Measurements from ENCODE around the gene CC2D2B.
"Not testable (repeated sequence)": the region's sequence is repeated elsewhere in the genome, so short reads cannot be mapped to it uniquely, and the experiment has no call there.

The CC2D2B gene

DNA sequence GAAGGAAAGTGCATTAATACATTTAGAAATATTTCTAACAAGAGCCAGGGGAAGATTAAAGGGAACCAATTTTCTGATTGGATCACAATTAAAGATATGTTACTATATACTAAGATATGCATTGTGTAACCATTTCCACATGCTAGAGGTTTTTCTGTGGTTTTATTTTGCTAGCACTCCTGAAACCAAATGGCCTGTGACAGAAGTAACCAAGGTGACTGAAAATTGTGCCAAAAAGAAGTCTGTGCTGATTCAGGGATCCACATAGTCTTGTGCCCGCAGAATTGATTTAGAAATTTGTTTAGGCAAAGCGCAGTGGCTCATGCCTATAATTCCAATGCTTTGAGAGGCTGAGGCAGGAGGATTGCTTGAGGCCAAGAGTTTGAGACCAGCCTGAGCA is 1.8 kb downstream of the CC2D2B start:
- DNase-seq: no peak

DNA sequence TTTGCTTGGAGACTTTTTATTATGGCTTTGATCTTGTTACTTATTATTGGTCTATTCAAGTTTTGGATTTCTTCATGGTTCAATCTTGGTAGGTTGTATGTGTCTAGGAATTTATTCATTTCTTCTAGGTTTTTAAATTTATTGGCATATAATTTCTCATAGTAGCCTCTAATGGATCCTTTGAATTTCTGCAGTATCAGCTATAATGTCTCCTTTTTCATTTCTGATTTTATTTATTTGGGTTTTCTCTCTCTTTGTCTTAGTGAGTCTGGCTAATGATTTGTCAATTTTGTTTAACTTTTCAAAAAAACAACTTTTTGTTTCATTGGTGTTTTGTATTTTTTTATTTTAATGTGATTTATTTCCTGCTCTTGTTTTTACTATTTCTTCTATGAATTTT is 8.3 kb downstream of the CC2D2B start:
- DNase-seq: not testable (repeated sequence)

- no peak for DNase-seq
These were observed 13.1 kb downstream of the CC2D2B start for GRCh38 chr10:95920798-95921426.

DNA sequence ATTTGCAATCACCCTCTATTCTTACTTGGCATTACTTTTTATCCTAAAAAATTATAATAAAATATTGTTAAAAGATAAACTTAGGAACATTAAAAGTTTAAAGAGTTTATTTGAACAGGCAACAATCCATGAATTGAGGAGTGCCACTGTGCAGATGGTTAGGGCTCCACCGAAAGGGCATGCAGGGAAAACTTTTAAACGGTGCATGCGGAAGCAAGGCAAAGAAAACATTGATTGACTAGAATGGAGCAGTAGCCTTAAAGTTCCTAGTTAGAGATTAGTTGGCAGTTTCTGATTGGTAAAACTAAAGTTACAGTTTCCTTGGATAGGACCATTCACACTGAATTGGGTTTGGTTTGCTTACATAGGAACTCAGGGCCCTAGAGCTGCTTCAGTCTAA is 17.3 kb downstream of the CC2D2B start:
- DNase-seq: no peak

GRCh38 chr10:95935429-95935828 is 27.7 kb downstream of the CC2D2B start:
- no peak for DNase-seq

DNA sequence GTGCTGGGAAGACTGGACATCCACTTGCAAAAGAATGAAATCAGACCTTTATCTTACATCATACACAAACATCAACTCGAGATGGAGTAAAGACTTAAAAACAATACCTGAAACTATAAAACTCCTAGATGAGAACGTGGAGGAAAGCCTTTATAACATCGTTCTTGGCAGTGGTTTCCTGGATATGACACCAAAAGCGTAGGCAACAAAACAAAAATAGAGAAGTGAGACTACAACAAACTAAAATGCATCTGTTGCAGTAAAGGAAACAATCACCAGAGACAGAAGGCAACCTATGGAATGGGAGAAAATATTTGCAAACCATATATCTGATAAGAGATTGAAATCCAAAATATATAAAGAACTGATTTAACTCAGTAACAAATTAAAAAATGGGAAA is 33.3 kb downstream of the CC2D2B start:
- no peak for DNase-seq

DNA sequence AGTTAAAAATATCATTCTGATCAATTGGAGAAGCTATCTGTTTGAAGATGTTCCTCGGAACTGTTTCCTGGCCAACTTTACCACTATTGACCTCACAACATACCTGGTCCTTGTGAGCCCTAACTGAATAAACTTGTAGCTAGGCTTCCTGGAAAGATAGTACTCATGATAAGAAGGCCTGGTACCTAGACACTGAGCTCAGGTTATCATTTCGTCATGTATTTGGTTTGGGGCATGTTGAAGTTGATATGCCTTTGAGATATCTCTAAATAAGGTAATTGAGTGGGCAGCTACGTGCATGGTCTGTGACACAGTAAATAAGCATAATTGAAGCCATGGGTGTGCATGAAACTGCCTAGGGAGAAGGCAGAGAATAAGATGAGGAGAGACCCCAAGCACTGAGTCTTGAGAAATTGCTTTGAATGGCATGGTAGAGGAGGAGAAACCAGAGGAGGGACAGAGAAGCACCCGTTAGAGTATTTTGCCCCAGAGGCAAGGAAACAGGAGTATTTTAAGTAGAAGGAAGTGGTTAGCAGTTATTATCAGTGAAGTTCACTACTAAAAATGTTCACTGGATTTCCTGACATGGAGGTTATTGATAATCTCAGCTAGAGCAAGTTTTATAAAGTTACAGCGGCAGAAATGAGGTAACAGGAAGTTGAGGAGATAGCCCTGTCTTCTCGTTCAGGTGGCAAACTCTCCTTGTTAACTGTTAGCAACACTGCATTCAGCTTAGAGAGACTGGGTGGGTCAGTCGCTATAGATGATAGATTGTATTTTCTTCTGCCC is 55.6 kb downstream of the CC2D2B start:
- no peak for DNase-seq

- DNase-seq: no peak
These were observed 56.2 kb downstream of the CC2D2B start for GRCh38 chr10:95963991-95964389.

DNA sequence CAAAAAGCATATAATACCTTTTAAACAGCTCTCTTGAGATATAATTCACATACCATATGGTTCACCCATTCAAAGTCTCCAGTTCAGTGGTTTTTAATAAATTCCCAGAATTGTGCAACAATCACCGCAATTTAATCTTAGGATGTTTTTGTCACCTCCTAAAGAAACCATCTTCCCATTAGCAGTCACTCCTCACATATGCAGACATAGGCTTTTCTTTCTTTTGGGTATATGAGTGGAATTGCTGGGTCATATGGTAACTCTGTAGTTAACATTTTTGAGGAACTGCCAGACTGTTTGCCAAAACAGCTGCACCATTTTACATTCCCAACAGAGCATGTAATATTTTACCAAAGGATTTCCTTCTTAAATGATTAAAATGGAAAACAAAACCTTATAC is 57.0 kb downstream of the CC2D2B start:
- no peak for DNase-seq

DNA sequence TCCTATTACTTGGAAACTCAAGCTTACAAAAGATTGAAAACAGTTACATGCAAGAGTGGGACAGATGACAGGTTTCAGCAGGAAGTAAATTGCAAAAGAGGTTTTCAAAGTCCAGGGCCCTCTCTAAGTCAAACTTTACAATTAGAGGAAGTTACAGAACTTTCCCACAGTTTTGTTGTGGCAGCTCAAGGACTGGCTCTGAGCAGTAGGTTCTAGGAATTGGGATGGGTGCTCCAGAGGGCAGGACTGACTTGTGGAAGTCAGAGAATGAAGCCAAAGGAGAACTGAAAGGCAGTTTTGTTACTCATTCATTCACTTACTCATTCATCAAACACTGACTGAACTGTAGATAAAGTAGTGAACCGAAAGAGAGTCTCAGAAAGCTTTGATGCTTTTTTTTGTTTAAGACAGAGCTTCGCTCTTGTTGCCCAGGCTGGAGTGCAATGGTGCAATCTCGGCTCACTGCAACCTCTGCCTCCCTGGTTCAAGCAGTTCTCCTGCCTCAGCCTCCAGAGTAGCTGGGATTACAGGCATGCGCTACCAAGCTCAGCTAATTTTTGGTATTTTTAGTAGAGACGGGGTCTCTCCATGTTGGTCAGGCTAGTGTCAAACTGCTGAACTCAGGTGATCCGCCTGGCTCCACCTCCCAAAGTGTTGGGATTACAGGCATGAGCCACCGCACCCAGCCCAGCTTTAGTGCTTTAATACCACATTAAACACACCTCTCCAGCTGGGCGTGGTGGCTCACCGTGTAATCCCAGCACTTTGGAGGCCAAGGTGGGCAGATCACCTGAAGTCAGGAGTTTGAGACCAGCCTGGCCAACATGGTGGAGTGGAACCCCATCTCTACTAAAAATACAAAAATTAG is 68.8 kb downstream of the CC2D2B start:
- DNase-seq: no peak

- DNase-seq: no peak
These were observed 74.4 kb downstream of the CC2D2B start for GRCh38 chr10:95982200-95982599.

DNA sequence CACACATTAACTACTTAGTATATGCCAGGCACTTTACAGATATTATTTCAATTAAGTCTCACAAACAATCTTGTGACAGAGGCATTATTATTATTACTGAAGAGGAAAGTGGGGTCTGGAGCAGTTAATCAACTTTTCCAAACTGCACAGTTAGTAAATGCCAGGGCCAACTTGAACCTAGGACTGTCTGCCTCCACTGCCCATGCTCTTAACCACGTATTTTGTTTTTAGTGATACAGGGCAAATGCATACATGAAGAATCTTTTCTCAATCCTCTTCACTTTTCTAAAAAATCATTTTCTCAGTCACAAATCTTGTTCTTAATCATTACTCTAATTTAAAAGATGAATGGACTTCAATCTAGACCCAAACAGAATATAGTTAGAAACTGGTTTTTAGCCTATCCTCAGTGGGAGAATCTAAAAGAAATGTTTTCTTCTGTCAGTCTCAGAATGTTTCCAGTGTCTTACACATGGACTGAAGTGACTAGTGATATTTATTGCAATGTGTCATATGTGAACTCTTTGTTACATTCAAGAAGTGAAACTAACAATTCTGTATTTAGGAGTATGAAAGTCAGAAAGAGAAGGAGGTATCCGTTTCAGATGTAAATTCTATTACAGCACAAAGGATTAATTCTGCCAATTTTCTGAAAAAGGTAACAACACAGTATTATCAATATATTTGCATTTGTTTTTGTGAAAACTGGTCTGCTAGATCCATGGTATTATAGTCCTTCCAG is 80.1 kb downstream of the CC2D2B start:
- DNase-seq: no peak

DNA sequence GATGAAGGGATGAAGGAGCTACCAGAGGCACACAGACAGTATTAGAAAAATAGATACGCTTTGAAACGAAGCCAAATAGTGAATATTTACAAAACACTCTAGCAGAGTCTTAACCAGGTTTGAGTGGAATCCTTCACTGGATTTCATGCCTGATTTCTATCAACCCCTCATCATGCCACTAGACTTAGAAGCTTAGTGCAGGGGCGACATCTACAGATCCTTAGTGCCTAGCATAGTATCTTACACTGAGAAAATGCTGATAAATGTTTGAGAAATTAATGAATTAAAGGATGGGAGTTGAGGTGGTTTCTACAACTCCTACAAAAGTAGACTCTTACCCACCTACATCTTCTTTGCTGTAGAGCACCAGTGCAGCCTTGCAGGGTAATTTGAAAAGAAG is 80.9 kb downstream of the CC2D2B start:
- no peak for DNase-seq

DNA sequence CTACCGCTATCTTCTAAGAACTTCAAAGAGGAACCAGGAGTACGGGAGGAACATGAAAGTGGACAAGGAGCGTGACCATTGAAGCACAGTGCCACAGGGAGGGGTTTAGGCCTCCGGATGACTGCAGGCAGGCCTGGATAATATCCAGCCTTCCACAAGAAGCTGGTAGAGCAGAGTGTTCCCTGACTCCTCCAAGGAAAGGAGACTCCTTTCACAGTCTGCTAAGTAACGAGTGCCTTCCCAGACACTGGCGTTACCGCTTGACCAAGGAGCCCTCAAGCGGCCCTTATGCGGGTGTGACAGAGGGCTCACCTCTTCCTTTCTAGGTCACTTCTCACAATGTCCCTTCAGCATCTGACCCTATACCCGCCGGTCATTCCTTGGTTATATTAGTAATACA is 86.6 kb downstream of the CC2D2B start:
- DNase-seq: not testable (repeated sequence)

- no peak for DNase-seq
These were observed 90.5 kb downstream of the CC2D2B start for GRCh38 chr10:95998255-95998784.

- no peak for DNase-seq
These were observed 106.2 kb downstream of the CC2D2B start for GRCh38 chr10:96013956-96014355.

DNA sequence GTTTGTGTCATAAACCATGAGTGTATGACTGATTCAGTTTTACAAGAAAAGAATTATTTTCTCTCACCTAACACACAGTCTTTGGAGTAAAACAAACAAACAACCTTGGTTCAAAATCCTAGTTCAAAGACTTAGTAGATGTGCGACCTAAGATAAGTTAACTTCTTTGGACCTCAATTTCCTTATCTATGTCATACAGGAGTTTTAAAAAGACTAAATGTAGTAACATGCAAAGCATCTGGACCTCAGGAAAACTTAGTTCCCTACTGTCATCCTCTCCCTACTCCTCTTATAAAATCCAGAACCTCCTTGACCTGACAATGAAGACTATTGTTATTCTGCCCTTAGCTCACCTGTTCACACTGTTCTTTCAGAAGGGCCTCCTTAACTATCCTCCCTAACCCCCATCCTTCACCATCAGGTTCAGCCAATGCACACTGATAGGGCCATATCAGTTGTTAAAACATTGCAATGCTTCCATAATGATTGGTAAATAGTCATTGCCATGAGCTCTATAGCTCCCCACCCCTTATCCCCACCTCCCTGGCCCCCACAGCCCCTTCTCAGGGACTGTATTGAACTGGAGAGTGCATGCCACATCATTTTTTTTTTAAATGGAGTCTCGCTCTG is 106.8 kb downstream of the CC2D2B start:
- no peak for DNase-seq

DNA sequence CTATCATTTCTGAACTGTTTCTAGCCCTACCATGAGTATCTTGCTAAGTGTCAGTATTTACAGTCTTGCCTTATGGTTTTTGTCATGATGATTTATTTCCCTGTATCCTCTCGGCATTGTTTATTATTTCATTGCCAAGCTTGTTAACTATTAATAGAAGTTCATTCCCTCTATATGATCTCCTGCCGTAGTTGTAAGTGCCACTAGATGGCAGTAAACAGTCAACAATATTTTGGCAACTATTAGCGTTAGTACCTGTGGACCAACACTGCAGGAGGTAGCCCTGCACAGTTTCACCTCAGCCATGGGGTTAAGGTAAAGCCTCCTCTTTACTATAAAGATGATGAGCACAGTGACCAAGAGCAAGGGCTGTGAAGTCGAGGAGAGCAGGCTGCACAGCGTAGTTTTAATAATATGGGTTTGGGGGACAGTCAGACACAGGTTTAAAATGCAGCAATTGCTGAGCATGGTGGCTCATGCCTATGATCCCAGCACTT is 109.5 kb downstream of the CC2D2B start:
- peak; percentile 19 for DNase-seq

- DNase-seq: no peak
These were observed 113.6 kb downstream of the CC2D2B start for GRCh38 chr10:96021332-96021731.

DNA sequence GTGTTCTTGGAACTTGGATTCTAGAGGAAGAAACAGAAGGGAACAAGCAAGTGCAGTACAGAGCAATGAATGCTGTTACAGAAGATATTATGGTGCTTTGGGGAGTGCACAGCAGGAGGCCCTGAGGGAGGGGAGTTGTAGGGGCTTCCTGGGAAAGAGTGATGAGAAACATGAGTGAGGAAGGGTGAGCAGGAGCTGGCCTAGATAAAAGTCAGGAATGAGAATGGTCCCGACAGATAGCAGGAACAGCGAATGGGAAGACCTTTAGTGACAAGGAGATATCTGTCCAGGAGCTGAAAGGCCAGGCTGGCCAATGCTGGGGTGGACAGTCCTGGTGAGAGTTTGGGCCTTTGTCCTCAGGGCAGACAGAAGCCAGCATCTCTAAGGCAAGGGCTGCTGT is 115.0 kb downstream of the CC2D2B start:
- DNase-seq: no peak

DNA sequence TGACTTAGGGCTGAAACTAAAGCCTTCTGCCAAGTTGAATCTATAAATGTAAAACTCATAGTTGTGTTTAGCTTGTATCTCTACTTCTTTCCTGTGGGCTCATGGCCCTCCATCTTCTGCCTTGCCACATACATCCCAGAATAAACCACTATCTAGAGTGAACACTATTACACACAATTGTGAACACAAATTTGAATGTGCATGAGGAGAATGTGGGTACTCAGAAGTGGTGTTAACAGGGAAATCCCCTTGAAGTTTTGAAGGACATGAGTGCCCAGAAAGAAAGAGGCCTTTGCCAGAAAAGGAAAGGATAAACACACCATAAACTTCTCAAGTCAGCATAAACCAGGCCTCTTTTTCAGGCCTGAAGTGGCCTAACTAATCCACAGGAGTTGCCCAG is 115.4 kb downstream of the CC2D2B start:
- no peak for DNase-seq

DNA sequence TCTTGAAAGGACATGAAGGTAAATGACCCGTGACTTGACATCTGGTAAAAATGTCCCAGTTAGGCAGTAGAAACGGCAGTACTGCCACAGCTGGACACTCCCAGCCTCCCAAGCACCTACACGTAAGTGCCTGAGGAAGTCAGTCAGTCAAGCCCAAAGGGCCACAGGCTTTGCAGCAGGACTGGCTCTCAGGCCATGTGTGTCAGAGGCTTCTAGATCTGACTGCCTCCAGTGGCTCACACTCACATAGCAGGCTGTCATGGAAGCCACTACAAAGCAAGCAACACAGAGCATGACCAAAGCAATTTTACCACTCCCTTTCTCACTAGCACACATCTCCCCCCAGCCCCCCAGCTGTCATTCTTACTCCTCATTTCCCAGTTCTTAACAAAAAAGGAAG is 117.8 kb downstream of the CC2D2B start:
- DNase-seq: no peak
